ENCODE measurements around the gene VSIG4. TPM values are rescaled to one million over a fixed set of nuclear protein-coding genes. Genes with fewer than 3 reads are reported as not detected.

Gene VSIG4
- total and polyA plus RNA-seq, 7 experiments from 2014 or later: 0.21 to 1.8 (median 0.89) TPM; not detected in 2

DNA sequence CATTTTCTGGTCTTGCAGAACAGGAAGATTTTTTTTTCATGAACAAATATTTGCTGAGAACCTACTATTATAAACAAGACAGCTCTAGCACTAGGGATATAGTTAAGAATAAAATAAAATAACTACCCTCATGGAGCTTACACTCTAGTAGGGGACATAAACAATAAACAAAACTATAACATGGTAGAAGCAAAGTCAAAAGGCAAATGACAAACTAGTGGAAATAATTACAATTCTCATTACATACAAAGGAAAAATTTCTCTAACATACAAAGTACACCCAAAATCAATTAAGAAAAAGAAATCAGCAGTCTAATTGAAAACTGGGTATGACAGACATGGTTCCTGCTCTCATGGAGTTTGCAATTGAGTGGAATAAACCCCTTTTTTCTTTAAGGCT, 32.0 kb downstream of the VSIG4 start:
- no peaks in the 10 kb centered on the region for H3K27me3 ChIP-seq (ENCODE audit: control insufficient read depth in 2 of 2, insufficient read depth in 2 of 2, low read length in 2 of 2)
- ATAC-seq (no peak), DNase-seq (no peak)
- ChIA-PET CTCF (no interaction called here), POLR2A (interaction anchor here (0.8 kb wide), 1 partner anchor 51 kb away, joined by 3 read pairs; no protein-coding TSS in a partner anchor)
- H3K9me3 ChIP-seq (ENCODE audit: control insufficient read depth in 2 of 3, low read length in 3 of 3): no peaks in the 10 kb centered on the region
- intact Hi-C loops (cut with micrococcal nuclease): no loop called here
- Mint-ChIP-seq H3K4me3 (no peak overlapping the region), H3K4me1 (peaks cover 32 to 75% (median 59%) of the 10 kb centered on the region in 7 donors), H3K36me3 (peaks cover 0 to 22% (median 0%) of the 10 kb centered on the region in 5 donors), H3K27ac (peak overlapping the region in 5 of 9 donors; percentile 15 to 75 (median 28)), H3K9me3 (peaks cover 0 to 6% (median 0%) of the 10 kb centered on the region in 11 donors), H3K27me3 (no peaks in the 10 kb centered on the region)
- peaks cover 28 to 43% of the 10 kb centered on the region in 2 donors for H3K4me1 ChIP-seq (ENCODE audit: control insufficient read depth in 2 of 2, insufficient read depth in 2 of 2, low read length in 2 of 2)
- H3K4me3 ChIP-seq (ENCODE audit: low read length): no peak overlapping the region
- H3K27ac ChIP-seq (ENCODE audit: low read depth, low read length): no peak overlapping the region
- H3K36me3 ChIP-seq (ENCODE audit: control insufficient read depth in 2 of 3, insufficient read depth in 3 of 3, low read length in 3 of 3): no peaks in the 10 kb centered on the region

- peak overlapping the region; percentile 47 for H3K27ac ChIP-seq (ENCODE audit: low read depth, low read length)
- Mint-ChIP-seq H3K4me3 (peak overlapping the region; percentile 25 to 82 (median 66)), H3K27me3 (no peaks in the 10 kb centered on the region), H3K27ac (peak overlapping the region; percentile 52 to 90 (median 87)), H3K36me3 (peaks cover 0 to 23% (median 0%) of the 10 kb centered on the region in 5 donors), H3K4me1 (peaks cover 35 to 77% (median 65%) of the 10 kb centered on the region in 7 donors), H3K9me3 (peaks cover 0 to 6% (median 0%) of the 10 kb centered on the region in 11 donors)
- CTCF ChIA-PET: interaction anchor here (0.5 to 1.4 kb wide), 3 partner anchors 21 to 425 kb away, joined by 3 read pairs; no protein-coding TSS in a partner anchor
- H3K9me3 ChIP-seq (ENCODE audit: control insufficient read depth in 2 of 3, low read length in 3 of 3): no peaks in the 10 kb centered on the region
- DNase-seq (no peak), ATAC-seq (peak; percentile 27)
- no peaks in the 10 kb centered on the region for H3K36me3 ChIP-seq (ENCODE audit: control insufficient read depth in 2 of 3, insufficient read depth in 3 of 3, low read length in 3 of 3)
- POLR2A ChIA-PET: interaction anchor here (0.7 to 1.4 kb wide), 6 partner anchors 12 to 66 kb away, joined by 3 to 5 read pairs (median 4); no protein-coding TSS in a partner anchor
- peak overlapping the region; percentile 19 for H3K4me3 ChIP-seq (ENCODE audit: low read length)
- H3K4me1 ChIP-seq (ENCODE audit: control insufficient read depth in 2 of 2, insufficient read depth in 2 of 2, low read length in 2 of 2): peaks cover 18 to 52% of the 10 kb centered on the region in 2 donors
- H3K27me3 ChIP-seq (ENCODE audit: control insufficient read depth in 2 of 2, insufficient read depth in 2 of 2, low read length in 2 of 2): no peaks in the 10 kb centered on the region
- intact Hi-C loops (cut with micrococcal nuclease): loop anchor here in 1 of 2 donors (1.0 kb wide), 1 partner anchor 9 kb away; no protein-coding TSS in a partner anchor
These were observed 33.9 kb downstream of the VSIG4 start for GRCh38 chrX:66005830-66006449.

DNA sequence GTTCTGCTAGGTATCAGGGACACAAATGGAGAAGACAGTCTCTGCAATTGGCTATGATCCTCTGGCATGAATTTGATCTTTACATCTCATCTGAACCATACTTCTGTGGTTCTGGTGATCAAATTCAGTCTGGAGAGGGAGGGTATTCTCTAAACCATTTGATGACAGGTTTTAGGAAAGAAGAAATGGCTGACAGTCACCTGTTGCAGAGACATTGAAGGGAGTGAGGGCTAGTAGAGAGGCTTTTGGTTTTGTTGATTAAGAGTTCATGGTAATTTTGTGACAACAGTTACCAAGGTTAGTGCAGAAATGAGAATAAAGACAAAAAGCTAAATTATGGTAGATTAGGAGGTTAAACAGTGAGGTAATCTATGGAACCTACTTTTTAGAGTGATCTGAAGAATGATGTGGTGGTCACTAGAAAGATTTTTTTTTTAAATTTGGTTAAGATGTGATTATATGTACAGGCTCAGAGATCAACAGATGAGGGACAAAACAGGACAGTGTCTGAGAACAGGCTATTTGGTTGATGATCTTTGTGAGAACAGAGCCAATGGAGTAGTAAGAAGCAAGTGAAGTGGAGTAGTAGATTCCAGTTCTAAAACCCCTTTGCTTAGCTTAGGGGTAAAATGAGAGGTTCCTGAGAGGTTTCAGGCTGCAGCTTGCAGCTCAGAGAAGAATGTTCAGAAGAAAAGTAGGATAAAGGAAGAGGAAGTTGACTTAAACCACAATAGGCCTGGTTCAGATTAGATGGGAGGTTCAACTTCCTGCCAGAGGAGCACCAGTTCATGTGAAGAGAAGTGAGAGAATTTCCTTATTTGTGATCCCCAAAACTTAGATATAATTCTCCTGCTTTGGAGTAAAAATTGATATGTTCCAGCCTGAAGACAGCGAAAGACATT, 34.7 kb downstream of the VSIG4 start:
- Mint-ChIP-seq H3K9me3 (peaks cover 0 to 4% (median 0%) of the 10 kb centered on the region in 11 donors), H3K27me3 (no peaks in the 10 kb centered on the region), H3K27ac (peak overlapping the region; percentile 52 to 90 (median 87)), H3K36me3 (peaks cover 0 to 20% (median 0%) of the 10 kb centered on the region in 5 donors), H3K4me1 (peaks cover 35 to 77% (median 73%) of the 10 kb centered on the region in 7 donors), H3K4me3 (peak overlapping the region; percentile 25 to 82 (median 66))
- no peaks in the 10 kb centered on the region for H3K27me3 ChIP-seq (ENCODE audit: control insufficient read depth in 2 of 2, insufficient read depth in 2 of 2, low read length in 2 of 2)
- H3K4me1 ChIP-seq (ENCODE audit: control insufficient read depth in 2 of 2, insufficient read depth in 2 of 2, low read length in 2 of 2): peaks cover 18 to 60% of the 10 kb centered on the region in 2 donors
- peak overlapping the region; percentile 19 for H3K4me3 ChIP-seq (ENCODE audit: low read length)
- no peaks in the 10 kb centered on the region for H3K36me3 ChIP-seq (ENCODE audit: control insufficient read depth in 2 of 3, insufficient read depth in 3 of 3, low read length in 3 of 3)
- H3K9me3 ChIP-seq (ENCODE audit: control insufficient read depth in 2 of 3, low read length in 3 of 3): no peaks in the 10 kb centered on the region
- intact Hi-C loops (cut with micrococcal nuclease): loop anchor here in 1 of 2 donors (1.0 kb wide), 1 partner anchor 10 kb away; no protein-coding TSS in a partner anchor
- ChIA-PET POLR2A (interaction anchor here (0.7 to 1.4 kb wide), 5 partner anchors 11 to 67 kb away, joined by 3 to 5 read pairs (median 4); no protein-coding TSS in a partner anchor), CTCF (interaction anchor here (0.6 to 1.4 kb wide), 2 partner anchors 20 to 424 kb away, joined by 3 read pairs; no protein-coding TSS in a partner anchor)
- ATAC-seq (peak; percentile 68), DNase-seq (peak in 6 of 9 donors; percentile 15 to 39 (median 25))
- peak overlapping the region; percentile 47 for H3K27ac ChIP-seq (ENCODE audit: low read depth, low read length)

DNA sequence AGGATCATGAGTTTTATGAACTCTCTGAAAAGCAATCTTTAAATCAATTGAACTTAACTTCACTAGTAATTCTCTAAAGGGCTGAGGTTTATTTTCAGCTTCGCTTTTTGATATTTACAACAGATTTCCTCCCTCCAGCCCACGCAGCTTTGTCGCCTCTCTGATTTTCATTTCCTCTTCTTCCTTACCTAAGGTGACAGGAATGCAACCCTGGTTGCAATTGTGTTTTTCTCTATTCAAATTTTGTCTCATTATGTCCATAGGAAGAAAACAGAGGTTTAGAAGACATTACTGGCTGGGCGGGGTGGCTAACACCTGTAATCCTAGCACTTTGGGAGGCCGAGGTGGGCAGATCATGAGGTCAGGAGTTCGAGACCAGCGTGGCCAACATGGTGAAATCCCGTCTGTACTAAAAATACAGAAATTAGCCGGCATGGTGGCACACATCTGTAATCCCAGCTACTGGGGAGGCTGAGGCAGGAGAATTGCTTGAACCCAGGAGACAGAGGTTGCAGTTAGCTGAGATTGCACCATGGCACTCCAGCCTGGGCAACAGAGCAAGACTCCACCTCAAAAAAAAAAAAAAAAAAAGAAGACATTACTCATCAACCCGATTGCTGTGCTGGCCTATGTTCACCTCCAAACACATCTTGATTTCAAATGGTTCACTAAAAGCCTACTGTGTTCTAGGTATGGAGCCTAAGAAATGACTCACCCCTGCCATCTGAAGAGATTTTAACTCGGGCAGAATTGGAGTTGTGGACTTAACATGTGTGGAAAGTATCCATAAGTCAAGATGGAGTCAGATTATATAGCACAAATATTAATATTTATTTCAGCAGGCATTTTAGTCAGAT, 36.8 kb downstream of the VSIG4 start:
- Mint-ChIP-seq H3K4me3 (peak overlapping the region in 9 of 10 donors; percentile 18 to 72 (median 48)), H3K4me1 (peaks cover 42 to 92% (median 85%) of the 10 kb centered on the region in 7 donors), H3K27me3 (no peaks in the 10 kb centered on the region), H3K36me3 (peaks cover 0 to 20% (median 0%) of the 10 kb centered on the region in 5 donors), H3K27ac (peak overlapping the region in 8 of 9 donors; percentile 27 to 88 (median 57)), H3K9me3 (peaks cover 0 to 2% (median 0%) of the 10 kb centered on the region in 11 donors)
- intact Hi-C loops (cut with micrococcal nuclease): no loop called here
- H3K4me3 ChIP-seq (ENCODE audit: low read length): no peak overlapping the region
- no peaks in the 10 kb centered on the region for H3K36me3 ChIP-seq (ENCODE audit: control insufficient read depth in 2 of 3, insufficient read depth in 3 of 3, low read length in 3 of 3)
- H3K4me1 ChIP-seq (ENCODE audit: control insufficient read depth in 2 of 2, insufficient read depth in 2 of 2, low read length in 2 of 2): peaks cover 18 to 68% of the 10 kb centered on the region in 2 donors
- POLR2A ChIA-PET: no interaction called here
- H3K27ac ChIP-seq (ENCODE audit: low read depth, low read length): peak overlapping the region; percentile 44
- no peaks in the 10 kb centered on the region for H3K9me3 ChIP-seq (ENCODE audit: control insufficient read depth in 2 of 3, low read length in 3 of 3)
- DNase-seq (no peak), ATAC-seq (no peak)
- CTCF ChIA-PET: interaction anchor here (0.5 kb wide), 1 partner anchor 328 kb away, joined by 4 read pairs; no protein-coding TSS in a partner anchor
- H3K27me3 ChIP-seq (ENCODE audit: control insufficient read depth in 2 of 2, insufficient read depth in 2 of 2, low read length in 2 of 2): no peaks in the 10 kb centered on the region

GRCh38 chrX:66001596-66001995, 38.3 kb downstream of the VSIG4 start:
- no peaks in the 10 kb centered on the region for H3K27me3 ChIP-seq (ENCODE audit: control insufficient read depth in 2 of 2, insufficient read depth in 2 of 2, low read length in 2 of 2)
- intact Hi-C loops (cut with micrococcal nuclease): loop anchor here in 1 of 2 donors (2.0 kb wide), 1 partner anchor 15 kb away; no protein-coding TSS in a partner anchor
- H3K36me3 Mint-ChIP-seq: peaks cover 0 to 15% (median 0%) of the 10 kb centered on the region in 5 donors
- H3K4me1 Mint-ChIP-seq: peaks cover 42 to 80% (median 74%) of the 10 kb centered on the region in 7 donors
- peaks cover 0 to 2% (median 0%) of the 10 kb centered on the region in 11 donors for H3K9me3 Mint-ChIP-seq
- H3K4me1 ChIP-seq (ENCODE audit: control insufficient read depth in 2 of 2, insufficient read depth in 2 of 2, low read length in 2 of 2): peaks cover 18 to 68% of the 10 kb centered on the region in 2 donors
- H3K27me3 Mint-ChIP-seq: no peaks in the 10 kb centered on the region
- peak overlapping the region; percentile 44 for H3K27ac ChIP-seq (ENCODE audit: low read depth, low read length)
- peak overlapping the region in 6 of 9 donors; percentile 11 to 88 (median 70) for H3K27ac Mint-ChIP-seq
- no peaks in the 10 kb centered on the region for H3K9me3 ChIP-seq (ENCODE audit: control insufficient read depth in 2 of 3, low read length in 3 of 3)
- no peak overlapping the region for H3K4me3 ChIP-seq (ENCODE audit: low read length)
- DNase-seq (no peak), ATAC-seq (no peak)
- ChIA-PET CTCF (no interaction called here), POLR2A (interaction anchor here (0.7 to 1.1 kb wide), 2 partner anchors 20 to 302 kb away, joined by 3 read pairs; no protein-coding TSS in a partner anchor)
- H3K4me3 Mint-ChIP-seq: peak overlapping the region in 5 of 10 donors; percentile 17 to 65 (median 40)
- no peaks in the 10 kb centered on the region for H3K36me3 ChIP-seq (ENCODE audit: control insufficient read depth in 2 of 3, insufficient read depth in 3 of 3, low read length in 3 of 3)

Data from naive thymus-derived CD4-positive, alpha-beta T cell (primary cell).